Limb (tissue), 2 donors: ENCODE data around the gene SLC10A3.
"Not testable (repeated sequence)": the region's sequence is repeated elsewhere in the genome, so short reads cannot be mapped to it uniquely, and the experiment has no call there.

Experiments used
- DNase-seq, 2 donors: peaks; one replicate each; pipeline ENCODE4 v3.0.0-alpha.2; 2016; ENCODE audit errors: extremely low spot score in 2 of 2

SLC10A3 gene

GRCh38 chrX:154511761-154512160 is 21.3 kb upstream of the SLC10A3 start:
- DNase-seq, result no peak

GRCh38 chrX:154509455-154509854 is 19.0 kb upstream of the SLC10A3 start:
- DNase-seq, result no peak

- DNase-seq, result no peak
These were observed 17.9 kb upstream of the SLC10A3 start for GRCh38 chrX:154508384-154508745.

GRCh38 chrX:154507673-154508383 is 17.4 kb upstream of the SLC10A3 start:
- no peak for DNase-seq

- no peak for DNase-seq
These were observed 16.3 kb upstream of the SLC10A3 start for GRCh38 chrX:154506483-154507332.

- no peak for DNase-seq
These were observed 15.3 kb upstream of the SLC10A3 start for GRCh38 chrX:154505734-154506133.

GRCh38 chrX:154502989-154503388 is 12.6 kb upstream of the SLC10A3 start:
- DNase-seq, result no peak

GRCh38 chrX:154502098-154502497 is 11.7 kb upstream of the SLC10A3 start:
- DNase-seq, result no peak

- not testable (repeated sequence) for DNase-seq
These were observed 11.0 kb upstream of the SLC10A3 start for GRCh38 chrX:154501423-154501822.

GRCh38 chrX:154496591-154497137 is 6.2 kb upstream of the SLC10A3 start:
- DNase-seq, result not testable (repeated sequence)

- DNase-seq, result no peak
These were observed 5.1 kb upstream of the SLC10A3 start for GRCh38 chrX:154495472-154495922.

GRCh38 chrX:154494715-154495114 is 4.3 kb upstream of the SLC10A3 start:
- no peak for DNase-seq

GRCh38 chrX:154490021-154490413 is 412 bp downstream of the SLC10A3 start:
- no peak for DNase-seq

- no peak for DNase-seq
These were observed 1.2 kb downstream of the SLC10A3 start for GRCh38 chrX:154489182-154489581.

- DNase-seq, result no peak
These were observed 1.9 kb downstream of the SLC10A3 start for GRCh38 chrX:154488336-154489075.

GRCh38 chrX:154487518-154488290 is 2.7 kb downstream of the SLC10A3 start:
- no peak for DNase-seq

GRCh38 chrX:154486396-154487207 is 3.8 kb downstream of the SLC10A3 start, which contains the start of gene UBL4A:
TSS of gene UBL4A (minus strand) at chrX:154486615. CDS start at chrX:154486584, 31 bp downstream.
- peak; percentile 15 to 77 for DNase-seq

GRCh38 chrX:154486052-154486395 is 4.4 kb downstream of the SLC10A3 start:
- DNase-seq, result no peak

GRCh38 chrX:154485150-154486051 is 5.0 kb downstream of the SLC10A3 start:
- DNase-seq, result no peak
